Neutrophil (primary cell): ENCODE measurements around the gene NEGR1.
"Not testable (repeated sequence)": the region's sequence is repeated elsewhere in the genome, so short reads cannot be mapped to it uniquely, and the experiment has no call there.

ENCODE experiments used
- H3K27ac ChIP-seq: fragments of 200-600 bp; sonication (generic); 2 replicates; pipeline ENCODE4 v1.5.1; 2016; ENCODE audit warnings: mild to moderate bottlenecking, moderate library complexity
- H3K27me3 ChIP-seq: fragments of 200-600 bp; sonication (generic); 2 replicates; pipeline ENCODE4 v1.6.0; 2016; ENCODE audit warnings: mild to moderate bottlenecking
- H3K36me3 ChIP-seq: fragments of 200-600 bp; sonication (generic); 2 replicates; pipeline ENCODE4 v1.5.1; 2017
- H3K4me1 ChIP-seq, 2 experiments: fragments of 200-600 bp in 1 of 2; sonication (generic) in 1 of 2; 1 replicate in 1 of 2; 2 replicates in 1 of 2; pipeline versions ENCODE4 v1.5.1 to v1.6.1; 2013 to 2016; ENCODE audit warnings: low read depth in 1 of 2, low read length in 1 of 2, mild to moderate bottlenecking in 1 of 2, moderate library complexity in 1 of 2; ENCODE audit not compliant: control insufficient read depth in 1 of 2, insufficient read depth in 1 of 2
- H3K4me3 ChIP-seq, 2 experiments: fragments of 200-600 bp in 1 of 2; sonication (generic) in 1 of 2; 1 replicate in 1 of 2; 2 replicates in 1 of 2; pipeline ENCODE4 v1.5.1; 2013 to 2016; ENCODE audit warnings: low read depth in 1 of 2, low read length in 1 of 2, mild to moderate bottlenecking in 1 of 2, moderate library complexity in 1 of 2
- H3K9me3 ChIP-seq: fragments of 200-600 bp; sonication (generic); 2 replicates; pipeline ENCODE4 v1.5.1; 2016
- CTCF ChIP-seq: fragments of 200-600 bp; sonication (generic); IDR thresholded peaks from 2 replicates; pipeline ENCODE4 v1.5.1; 2016; ENCODE audit warnings: antibody characterized with exemption

Gene NEGR1

GRCh38 chr1:72280131-72280530, 2.2 kb downstream of the NEGR1 start:
- Histone ChIP-seq H3K4me3 (no peak overlapping the region), H3K9me3 (no peaks in the 10 kb centered on the region), H3K27me3 (peaks cover 33% of the 10 kb centered on the region), H3K36me3 (no peaks in the 10 kb centered on the region), H3K27ac (no peak overlapping the region), H3K4me1 (peaks cover 16 to 22% of the 10 kb centered on the region in 2 experiments)
- TF ChIP-seq CTCF: no peak

- Histone ChIP-seq H3K27ac (no peak overlapping the region), H3K27me3 (peaks cover 24% of the 10 kb centered on the region), H3K36me3 (no peaks in the 10 kb centered on the region), H3K4me3 (no peak overlapping the region), H3K9me3 (no peaks in the 10 kb centered on the region), H3K4me1 (peaks cover 6 to 7% of the 10 kb centered on the region in 2 experiments)
- no peak for TF ChIP-seq CTCF
Measured at GRCh38 chr1:72278461-72278860, 3.9 kb downstream of the NEGR1 start.

GRCh38 chr1:72271555-72272085, 10.7 kb downstream of the NEGR1 start:
- H3K9me3 ChIP-seq: no peaks in the 10 kb centered on the region
- no peaks in the 10 kb centered on the region for H3K27me3 ChIP-seq
- H3K36me3 ChIP-seq: no peaks in the 10 kb centered on the region
- H3K4me1 ChIP-seq: no peaks in the 10 kb centered on the region
- H3K27ac ChIP-seq: no peak overlapping the region
- no peak for TF ChIP-seq CTCF
- no peak overlapping the region for H3K4me3 ChIP-seq

- no peak for TF ChIP-seq CTCF
- no peaks in the 10 kb centered on the region for H3K27me3 ChIP-seq
Measured at GRCh38 chr1:72262735-72263134, 19.6 kb downstream of the NEGR1 start.

GRCh38 chr1:72253132-72253531, 29.2 kb downstream of the NEGR1 start:
- H3K4me1 ChIP-seq: no peaks in the 10 kb centered on the region
- no peaks in the 10 kb centered on the region for H3K27me3 ChIP-seq
- H3K36me3 ChIP-seq: no peaks in the 10 kb centered on the region
- H3K27ac ChIP-seq: no peak overlapping the region
- TF ChIP-seq CTCF: no peak
- H3K4me3 ChIP-seq: no peak overlapping the region
- no peaks in the 10 kb centered on the region for H3K9me3 ChIP-seq

More at GRCh38 chr1:72262735-72263134, 19.6 kb downstream of the NEGR1 start:
- H3K4me3 ChIP-seq: no peak overlapping the region
- H3K9me3 ChIP-seq: no peaks in the 10 kb centered on the region
- no peaks in the 10 kb centered on the region for H3K36me3 ChIP-seq
- H3K4me1 ChIP-seq: no peaks in the 10 kb centered on the region
- no peak overlapping the region for H3K27ac ChIP-seq

GRCh38 chr1:72241397-72241796, 40.9 kb downstream of the NEGR1 start:
- no peak overlapping the region for H3K4me3 ChIP-seq
- no peaks in the 10 kb centered on the region for H3K27me3 ChIP-seq
- H3K27ac ChIP-seq: no peak overlapping the region
- no peaks in the 10 kb centered on the region for H3K36me3 ChIP-seq
- no peaks in the 10 kb centered on the region for H3K4me1 ChIP-seq
- TF ChIP-seq CTCF: no peak
- no peaks in the 10 kb centered on the region for H3K9me3 ChIP-seq

- not testable (repeated sequence) for H3K9me3 ChIP-seq, H3K4me3 ChIP-seq, H3K36me3 ChIP-seq, H3K4me1 ChIP-seq, H3K27me3 ChIP-seq, H3K27ac ChIP-seq
Measured at GRCh38 chr1:72235931-72236330, 46.4 kb downstream of the NEGR1 start.
